Mammary epithelial cell (primary cell): ENCODE measurements around the gene PLEKHA7.

ENCODE experiments used
- EZH2 ChIP-seq: IDR thresholded peaks from 2 replicates; pipeline ENCODE4 v1.6.1; 2012; ENCODE audit warnings: low read length, inconsistent platforms, borderline replicate concordance
- TF ChIP-seq, protein P1 (sequence below), 2 donors: IDR thresholded peaks in 1 of 2; conservative IDR thresholded peaks in 1 of 2; 2 replicates each; pipeline ENCODE4 v1.5.1; 2011 to 2012; ENCODE audit warnings: inconsistent platforms in 2 of 2, low read length in 2 of 2, mild to moderate bottlenecking in 2 of 2, control low read depth in 1 of 2, low read depth in 1 of 2; ENCODE audit not compliant: insufficient read depth in 1 of 2; ENCODE audit errors: extremely low read depth in 1 of 2

DNA sequence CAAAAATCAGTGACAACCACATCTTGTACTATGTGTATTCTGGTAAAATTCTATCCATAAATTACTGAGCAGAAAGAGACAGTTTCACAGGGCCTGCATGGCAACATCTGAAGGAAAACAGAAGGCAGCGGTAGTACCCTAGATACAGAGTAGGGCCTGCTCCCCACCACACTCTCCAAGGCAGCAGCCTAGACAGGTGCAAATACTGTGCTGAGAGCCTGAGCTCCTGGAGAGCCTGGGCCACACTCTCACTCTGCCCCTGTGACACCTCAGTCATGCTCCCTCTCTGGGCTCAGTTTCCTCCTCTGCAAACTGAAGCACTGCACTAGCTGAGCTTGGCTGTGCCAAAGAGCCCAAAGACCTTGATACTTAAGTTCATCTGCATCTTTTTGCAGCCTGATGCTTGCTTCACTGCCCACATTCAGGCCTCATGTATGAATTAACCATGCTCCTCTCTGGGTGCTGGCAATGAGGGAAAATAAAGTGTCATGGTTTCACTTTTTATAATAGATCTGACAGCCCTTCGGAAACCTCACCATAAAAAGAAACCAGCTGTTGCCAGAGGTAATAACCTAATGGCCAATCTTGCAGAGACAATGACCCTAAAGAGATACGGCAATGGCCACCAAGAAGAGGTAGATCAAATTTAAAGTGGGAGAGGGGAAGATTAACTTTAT, 104.7 kb downstream of the PLEKHA7 start:
- TF ChIP-seq, protein P1, sequence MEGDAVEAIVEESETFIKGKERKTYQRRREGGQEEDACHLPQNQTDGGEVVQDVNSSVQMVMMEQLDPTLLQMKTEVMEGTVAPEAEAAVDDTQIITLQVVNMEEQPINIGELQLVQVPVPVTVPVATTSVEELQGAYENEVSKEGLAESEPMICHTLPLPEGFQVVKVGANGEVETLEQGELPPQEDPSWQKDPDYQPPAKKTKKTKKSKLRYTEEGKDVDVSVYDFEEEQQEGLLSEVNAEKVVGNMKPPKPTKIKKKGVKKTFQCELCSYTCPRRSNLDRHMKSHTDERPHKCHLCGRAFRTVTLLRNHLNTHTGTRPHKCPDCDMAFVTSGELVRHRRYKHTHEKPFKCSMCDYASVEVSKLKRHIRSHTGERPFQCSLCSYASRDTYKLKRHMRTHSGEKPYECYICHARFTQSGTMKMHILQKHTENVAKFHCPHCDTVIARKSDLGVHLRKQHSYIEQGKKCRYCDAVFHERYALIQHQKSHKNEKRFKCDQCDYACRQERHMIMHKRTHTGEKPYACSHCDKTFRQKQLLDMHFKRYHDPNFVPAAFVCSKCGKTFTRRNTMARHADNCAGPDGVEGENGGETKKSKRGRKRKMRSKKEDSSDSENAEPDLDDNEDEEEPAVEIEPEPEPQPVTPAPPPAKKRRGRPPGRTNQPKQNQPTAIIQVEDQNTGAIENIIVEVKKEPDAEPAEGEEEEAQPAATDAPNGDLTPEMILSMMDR (conservative IDR thresholded peaks at IDR 0.05 in 1 of 2, IDR thresholded peaks at IDR 0.05 in 1 of 2; ENCODE audit: extremely low read depth in 1 of 2, insufficient read depth in 1 of 2, low read depth in 1 of 2, low read length in 2 of 2) = no peak
- TF ChIP-seq EZH2 = no peak
